A673 (cell line): Measurements from ENCODE around the gene AGR3.

Source experiments
- CTCF ChIP-seq: fragments of 300-800, 200-600 bp; sonication (generic); conservative IDR thresholded peaks from 2 replicates; pipeline ENCODE4 v1.5.1; 2017; ENCODE audit warnings: low read depth, mild to moderate bottlenecking, antibody characterized with exemption, low read length, moderate library complexity, mixed read lengths
- EZH2 ChIP-seq: fragments of 200-600 bp; sonication (generic); IDR thresholded peaks from 2 replicates; pipeline ENCODE4 v1.6.1; 2017; ENCODE audit warnings: borderline replicate concordance, low read depth, mild to moderate bottlenecking, mixed read lengths, antibody characterized with exemption, low read length; ENCODE audit not compliant: poor library complexity, severe bottlenecking

DNA sequence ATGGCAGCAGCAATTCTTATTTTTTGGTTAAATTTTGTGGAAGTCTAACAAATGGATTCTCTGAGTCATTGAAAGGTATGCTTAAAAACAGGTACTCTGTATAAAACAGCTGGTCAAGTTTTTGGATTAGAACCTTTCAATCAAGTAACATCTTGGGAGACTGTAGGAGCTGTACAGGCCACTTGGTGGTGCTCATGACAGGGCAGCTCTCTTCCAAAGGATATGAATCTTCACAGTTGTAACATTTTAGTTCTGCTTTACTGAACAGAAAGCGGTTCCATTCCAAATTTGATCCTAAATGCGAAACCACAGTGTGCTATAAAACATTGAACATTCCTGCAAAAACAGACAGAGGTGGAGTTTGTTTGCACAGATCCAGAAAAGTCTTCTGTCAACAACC lies 44.5 kb upstream of the AGR3 start:
- TF ChIP-seq EZH2 = no peak
- TF ChIP-seq CTCF = peak; percentile 85
